Karpas-422 (cell line): ENCODE data around the gene KRTAP22-2. TPM values are rescaled to one million over a fixed set of nuclear protein-coding genes. Genes with fewer than 3 reads are reported as not detected.

Source experiments
- DNase-seq: peaks from one replicate; pipeline ENCODE4 v3.0.0-alpha.2; 2015
- H2AFZ ChIP-seq: fragments of 200-600 bp; sonication (generic); 2 replicates; pipeline ENCODE4 v1.6.1; 2014; ENCODE audit warnings: antibody characterized with exemption, low read length, mixed read lengths
- H3K27ac ChIP-seq: fragments of 200-600 bp; sonication (generic); 2 replicates; pipeline ENCODE4 v1.5.1; 2014; ENCODE audit warnings: mild to moderate bottlenecking, low read length, moderate library complexity
- H3K27me3 ChIP-seq: fragments of 200-600 bp; sonication (generic); 2 replicates; pipeline ENCODE4 v1.6.1; 2014; ENCODE audit warnings: low read length, mixed read lengths
- H3K36me3 ChIP-seq: fragments of 200-600 bp; sonication (generic); 2 replicates; pipeline ENCODE4 v1.6.1; 2014; ENCODE audit warnings: low read length, mixed read lengths; ENCODE audit not compliant: insufficient read depth
- H3K4me1 ChIP-seq: fragments of 200-600 bp; sonication (generic); 2 replicates; pipeline ENCODE4 v1.6.1; 2014; ENCODE audit warnings: mild to moderate bottlenecking, low read length, mixed read lengths
- H3K4me2 ChIP-seq: fragments of 200-600 bp; sonication (generic); 2 replicates; pipeline ENCODE4 v1.6.1; 2014; ENCODE audit warnings: low read length, low read depth, mild to moderate bottlenecking; ENCODE audit not compliant: poor library complexity, severe bottlenecking
- H3K4me3 ChIP-seq: fragments of 200-600 bp; sonication (generic); 2 replicates; pipeline ENCODE4 v1.5.1; 2014; ENCODE audit warnings: mild to moderate bottlenecking, antibody characterized with exemption, low read length, mixed read lengths
- H3K79me2 ChIP-seq: fragments of 200-600 bp; sonication (generic); 2 replicates; pipeline ENCODE4 v1.6.1; 2014; ENCODE audit warnings: mild to moderate bottlenecking, low read length, mixed read lengths
- H3K9ac ChIP-seq: fragments of 200-600 bp; sonication (generic); 2 replicates; pipeline ENCODE4 v1.6.0; 2014; ENCODE audit warnings: low read length
- H3K9me2 ChIP-seq: fragments of 200-600 bp; sonication (generic), shearing (Covaris generic); replicated peaks from 2 replicates; pipeline ENCODE4 v1.6.0; 2014; ENCODE audit warnings: mild to moderate bottlenecking, low read length, moderate library complexity; ENCODE audit not compliant: insufficient read depth
- H3K9me3 ChIP-seq: fragments of 300-700, 200-600 bp; sonication (generic); 2 replicates; pipeline ENCODE4 v1.6.1; 2014; ENCODE audit warnings: low read length, mixed read lengths
- H4K20me1 ChIP-seq: fragments of 200-600 bp; sonication (generic); 2 replicates; pipeline ENCODE4 v1.6.1; 2014; ENCODE audit warnings: mild to moderate bottlenecking, antibody characterized with exemption, low read length, low read depth; ENCODE audit not compliant: insufficient read depth
- small RNA-seq: library from RNA; depleted of rRNA; stranded (forward); fragments of <200 nt; gene quantifications from one replicate; pipeline ENCODE3, GENCODE V24; 2014
- total RNA-seq: library from RNA; depleted of rRNA; stranded (reverse); fragments of >200 nt; shearing (Covaris generic); gene quantifications from 2 replicates; pipeline ENCODE4 v1.2.3, GENCODE V29; 2014; ENCODE audit warnings: low replicate concordance; rRNA removed

Gene KRTAP22-2
- total RNA-seq, 1 experiment from 2014 or later, result not detected

- DNase-seq, result no peak
- H3K9me2 ChIP-seq, result no peaks in the 10 kb centered on the region
- H3K9ac ChIP-seq, result no peak overlapping the region
- H3K4me1 ChIP-seq, result no peaks in the 10 kb centered on the region
- no peaks in the 10 kb centered on the region for H3K79me2 ChIP-seq
- peaks cover 14% of the 10 kb centered on the region; the same call in 1 of the 2 replicates for H3K9me3 ChIP-seq
- no peaks in the 10 kb centered on the region for H3K36me3 ChIP-seq
- H3K4me2 ChIP-seq, result no peak overlapping the region
- H4K20me1 ChIP-seq, result no peaks in the 10 kb centered on the region
- no peak overlapping the region for H3K27ac ChIP-seq
- H3K4me3 ChIP-seq, result no peak overlapping the region
- no peak overlapping the region for H2AFZ ChIP-seq
- H3K27me3 ChIP-seq, result no peaks in the 10 kb centered on the region
Measured at GRCh38 chr21:30561957-30562356, 28.2 kb downstream of the KRTAP22-2 start.

GRCh38 chr21:30561264-30561895 is 28.8 kb downstream of the KRTAP22-2 start, which contains the start of gene KRTAP19-7:
KRTAP19-7 (minus strand) TSS chr21:30561314; CDS start chr21:30561289, 25 bp downstream.
- H3K27me3 ChIP-seq, result no peaks in the 10 kb centered on the region
- H2AFZ ChIP-seq, result no peak within 1 kb of the TSS
- no peaks in the 10 kb centered on the region for H3K79me2 ChIP-seq
- H4K20me1 ChIP-seq, result no peaks in the 10 kb centered on the region
- peaks cover 14% of the 10 kb centered on the region; the same call in 1 of the 2 replicates for H3K9me3 ChIP-seq
- no peaks in the 10 kb centered on the region for H3K4me1 ChIP-seq
- DNase-seq, result no peak
- H3K9me2 ChIP-seq, result no peaks in the 10 kb centered on the region
- no peak within 1 kb of the TSS for H3K27ac ChIP-seq
- no peak within 1 kb of the TSS for H3K9ac ChIP-seq
- no peaks in the 10 kb centered on the region for H3K36me3 ChIP-seq
- no peak within 1 kb of the TSS for H3K4me3 ChIP-seq
- H3K4me2 ChIP-seq, result no peak within 1 kb of the TSS

GRCh38 chr21:30555095-30555494 is 35.1 kb downstream of the KRTAP22-2 start:
- Histone ChIP-seq H3K27ac (no peak overlapping the region), H3K4me3 (no peak overlapping the region), H2AFZ (no peak overlapping the region), H3K9me3 (peaks cover 11% of the 10 kb centered on the region; the same call in 1 of the 2 replicates), H3K36me3 (no peaks in the 10 kb centered on the region), H3K9me2 (no peaks in the 10 kb centered on the region), H3K27me3 (no peaks in the 10 kb centered on the region), H3K4me2 (no peak overlapping the region), H3K79me2 (no peaks in the 10 kb centered on the region), H3K4me1 (no peaks in the 10 kb centered on the region), H3K9ac (no peak overlapping the region), H4K20me1 (no peaks in the 10 kb centered on the region)
- no peak for DNase-seq

GRCh38 chr21:30552782-30553181 is 37.4 kb downstream of the KRTAP22-2 start:
- no peaks in the 10 kb centered on the region for H3K9me2 ChIP-seq
- no peak overlapping the region for H3K4me2 ChIP-seq
- no peaks in the 10 kb centered on the region for H4K20me1 ChIP-seq
- H3K4me3 ChIP-seq, result no peak overlapping the region
- H3K27me3 ChIP-seq, result no peaks in the 10 kb centered on the region
- no peaks in the 10 kb centered on the region for H3K4me1 ChIP-seq
- H3K36me3 ChIP-seq, result no peaks in the 10 kb centered on the region
- no peak overlapping the region for H3K9ac ChIP-seq
- no peak overlapping the region for H2AFZ ChIP-seq
- peaks cover 7% of the 10 kb centered on the region; the same call in 1 of the 2 replicates for H3K9me3 ChIP-seq
- no peaks in the 10 kb centered on the region for H3K79me2 ChIP-seq
- no peak for DNase-seq
- H3K27ac ChIP-seq, result no peak overlapping the region

- H3K9me3 ChIP-seq, result peaks cover 9% of the 10 kb centered on the region; the same call in 1 of the 2 replicates
- H3K27me3 ChIP-seq, result no peaks in the 10 kb centered on the region
- no peak within 1 kb of the TSS for H3K27ac ChIP-seq
- no peak within 1 kb of the TSS for H3K9ac ChIP-seq
- no peaks in the 10 kb centered on the region for H3K36me3 ChIP-seq
- no peaks in the 10 kb centered on the region for H3K4me1 ChIP-seq
- no peak within 1 kb of the TSS for H3K4me3 ChIP-seq
- no peaks in the 10 kb centered on the region for H3K79me2 ChIP-seq
- no peaks in the 10 kb centered on the region for H4K20me1 ChIP-seq
- no peaks in the 10 kb centered on the region for H3K9me2 ChIP-seq
- no peak within 1 kb of the TSS for H3K4me2 ChIP-seq
- DNase-seq, result no peak
- no peak within 1 kb of the TSS for H2AFZ ChIP-seq
Measured at GRCh38 chr21:30541764-30542163, 48.4 kb downstream of the KRTAP22-2 start, which contains the start of gene KRTAP19-6. KRTAP19-6 (minus strand) TSS chr21:30541864; CDS start chr21:30541833, 31 bp downstream.

Small RNA genes lying within 50 kb of the gene (small RNA-seq; reads per million reads assigned to genes)
- gene KRTAP20-1, result not detected
- not detected for gene KRTAP20-4
- gene KRTAP22-1, result not detected
- gene KRTAP22-2, result not detected

Other genes starting within 250 kb of the KRTAP22-2 start
- gene KRTAP23-1, start 241.8 kb downstream of the KRTAP22-2 start, total RNA-seq, result not detected in 2 replicates
- gene KRTAP13-2, start 218.1 kb downstream of the KRTAP22-2 start, total RNA-seq, result not detected in 2 replicates
- gene KRTAP13-1, start 194.4 kb downstream of the KRTAP22-2 start, total RNA-seq, result not detected in 2 replicates
- not detected in 2 replicates for gene KRTAP13-3, start 164.5 kb downstream of the KRTAP22-2 start, total RNA-seq
- not detected in 2 replicates for gene KRTAP13-4, start 160.2 kb downstream of the KRTAP22-2 start, total RNA-seq
- gene KRTAP15-1, start 150.1 kb downstream of the KRTAP22-2 start, total RNA-seq, result not detected in 2 replicates
- gene KRTAP19-1, start 110.0 kb downstream of the KRTAP22-2 start, total RNA-seq, result not detected in 2 replicates
- gene KRTAP19-2, start 103.0 kb downstream of the KRTAP22-2 start, total RNA-seq, result not detected in 2 replicates
- not detected in 2 replicates for gene KRTAP19-3, start 98.4 kb downstream of the KRTAP22-2 start, total RNA-seq
- gene KRTAP19-4, start 93.2 kb downstream of the KRTAP22-2 start, total RNA-seq, result not detected in 2 replicates
- gene KRTAP19-5, start 88.3 kb downstream of the KRTAP22-2 start, total RNA-seq, result not detected in 2 replicates
- gene KRTAP19-6, start 48.5 kb downstream of the KRTAP22-2 start, total RNA-seq, result not detected in 2 replicates
- gene KRTAP19-7, start 29.1 kb downstream of the KRTAP22-2 start, total RNA-seq, result not detected in 2 replicates
- not detected in 2 replicates for gene KRTAP6-3, start 2.0 kb upstream of the KRTAP22-2 start, total RNA-seq
- not detected in 2 replicates for gene KRTAP6-2, start 8.5 kb upstream of the KRTAP22-2 start, total RNA-seq
- gene KRTAP22-1, start 10.7 kb upstream of the KRTAP22-2 start, total RNA-seq, result not detected in 2 replicates
- not detected in 2 replicates for gene KRTAP6-1, start 23.5 kb upstream of the KRTAP22-2 start, total RNA-seq
- not detected in 2 replicates for gene KRTAP20-1, start 26.0 kb upstream of the KRTAP22-2 start, total RNA-seq
- not detected in 2 replicates for gene KRTAP20-4, start 30.2 kb upstream of the KRTAP22-2 start, total RNA-seq
- not detected in 2 replicates for gene KRTAP20-2, start 44.8 kb upstream of the KRTAP22-2 start, total RNA-seq
- not detected in 2 replicates for gene KRTAP20-3, start 52.5 kb upstream of the KRTAP22-2 start, total RNA-seq
- not detected in 2 replicates for gene KRTAP21-3, start 128.4 kb upstream of the KRTAP22-2 start, total RNA-seq
- not detected in 2 replicates for gene KRTAP21-2, start 156.9 kb upstream of the KRTAP22-2 start, total RNA-seq
- not detected in 2 replicates for gene KRTAP21-1, start 165.0 kb upstream of the KRTAP22-2 start, total RNA-seq
- not detected in 2 replicates for gene KRTAP8-1, start 222.9 kb upstream of the KRTAP22-2 start, total RNA-seq
- gene KRTAP7-1, start 239.4 kb upstream of the KRTAP22-2 start, total RNA-seq, result not detected in 2 replicates